Vagina (tissue), 2 donors: ENCODE results near the gene HOXA7.

Experiments
- POLR2A ChIP-seq, 2 donors: fragments of 450-650 bp; IDR thresholded peaks; one replicate each; pipeline ENCODE4 v1.6.1; 2017; ENCODE audit warnings: antibody characterized with exemption in 2 of 2, mild to moderate bottlenecking in 2 of 2, moderate library complexity in 2 of 2
- POLR2AphosphoS5 ChIP-seq, 2 donors: sonication (generic); formaldehyde crosslinking; IDR thresholded peaks; one replicate each; pipeline ENCODE4 v1.9.0; 2017; ENCODE audit warnings: antibody characterized with exemption in 2 of 2, mild to moderate bottlenecking in 2 of 2, low read depth in 1 of 2; ENCODE audit not compliant: insufficient read depth in 1 of 2

- TF ChIP-seq POLR2A (IDR thresholded peaks at IDR 0.05) (no peak), POLR2AphosphoS5 (IDR thresholded peaks at IDR 0.05; ENCODE audit: insufficient read depth in 1 of 2, low read depth in 1 of 2) (no peak)
Observed at GRCh38 chr7:27106181-27106900, 50.1 kb downstream of the HOXA7 start.
